Activated CD8-positive, alpha-beta memory T cell treated with anti-CD3 and anti-CD28 coated beads, Interleukin-2, amount 50 U/mL, for 48 hours (primary cell): ENCODE measurements around the gene ITPKC.
A peak's percentile ranks its signal among the peaks of the same experiment; 100 is the strongest.

Experiments
- DNase-seq: peaks from one replicate; pipeline ENCODE4 v3.0.0-alpha.2; 2020

The ITPKC gene

GRCh38 chr19:40690693-40691420, 26.1 kb upstream of the ITPKC start:
- peak; percentile 94 for DNase-seq

- DNase-seq, result peak; percentile 59
These were observed 25.3 kb upstream of the ITPKC start for GRCh38 chr19:40691421-40692211.

- no peak for DNase-seq
These were observed 24.7 kb upstream of the ITPKC start for GRCh38 chr19:40692212-40692551.

- no peak for DNase-seq
These were observed 23.6 kb upstream of the ITPKC start for GRCh38 chr19:40693150-40693788.

GRCh38 chr19:40693896-40694295, 23.0 kb upstream of the ITPKC start:
- no peak for DNase-seq

GRCh38 chr19:40695881-40696280, 21.0 kb upstream of the ITPKC start:
- DNase-seq, result no peak

- no peak for DNase-seq
These were observed 19.9 kb upstream of the ITPKC start for GRCh38 chr19:40697007-40697406.

GRCh38 chr19:40700083-40700482, 16.8 kb upstream of the ITPKC start:
- DNase-seq, result no peak

- DNase-seq, result no peak
These were observed 15.2 kb upstream of the ITPKC start for GRCh38 chr19:40701758-40702157.

- DNase-seq, result no peak
These were observed 14.4 kb upstream of the ITPKC start for GRCh38 chr19:40702337-40703012.

GRCh38 chr19:40703029-40703755, 13.7 kb upstream of the ITPKC start:
- no peak for DNase-seq

- DNase-seq, result no peak
These were observed 12.2 kb upstream of the ITPKC start for GRCh38 chr19:40704491-40705361.

- DNase-seq, result no peak
These were observed 11.6 kb upstream of the ITPKC start for GRCh38 chr19:40705362-40705651.

GRCh38 chr19:40705950-40706619, 10.8 kb upstream of the ITPKC start:
- no peak for DNase-seq

GRCh38 chr19:40707615-40708014, 9.3 kb upstream of the ITPKC start:
- DNase-seq, result no peak

GRCh38 chr19:40709817-40710216, 7.1 kb upstream of the ITPKC start:
- no peak for DNase-seq

GRCh38 chr19:40713939-40714338, 3.0 kb upstream of the ITPKC start:
- peak; percentile 52 for DNase-seq

- peak; percentile 94 for DNase-seq
These were observed 2.2 kb upstream of the ITPKC start for GRCh38 chr19:40714441-40715299.

- DNase-seq, result no peak
These were observed 856 bp upstream of the ITPKC start for GRCh38 chr19:40716031-40716481.

GRCh38 chr19:40717325-40717879, 490 bp downstream of the ITPKC start:
- no peak for DNase-seq
